ENCODE data around the gene PRICKLE3.
"Not testable (repeated sequence)": the region's sequence is repeated elsewhere in the genome, so short reads cannot be mapped to it uniquely, and the experiment has no call there.

The PRICKLE3 gene

GRCh38 chrX:49155900-49156837 lies 30.0 kb downstream of the PRICKLE3 start:
- no peak for DNase-seq

- no peak for DNase-seq
These were observed 30.8 kb downstream of the PRICKLE3 start for GRCh38 chrX:49155243-49155899.

GRCh38 chrX:49153467-49153866 lies 32.7 kb downstream of the PRICKLE3 start:
- DNase-seq: no peak

GRCh38 chrX:49149291-49149690 lies 36.9 kb downstream of the PRICKLE3 start:
- not testable (repeated sequence) for DNase-seq

- DNase-seq: not testable (repeated sequence)
These were observed 37.6 kb downstream of the PRICKLE3 start for GRCh38 chrX:49148390-49149100.

- no peak for DNase-seq
These were observed 38.2 kb downstream of the PRICKLE3 start for GRCh38 chrX:49147936-49148335.

GRCh38 chrX:49147282-49147681 lies 38.9 kb downstream of the PRICKLE3 start:
- DNase-seq: no peak

- DNase-seq: not testable (repeated sequence)
These were observed 43.0 kb downstream of the PRICKLE3 start for GRCh38 chrX:49143154-49143553.

- DNase-seq: not testable (repeated sequence)
These were observed 43.9 kb downstream of the PRICKLE3 start for GRCh38 chrX:49142264-49142663.

GRCh38 chrX:49139713-49140112 lies 46.5 kb downstream of the PRICKLE3 start:
- DNase-seq: no peak

GRCh38 chrX:49137492-49137891 lies 48.7 kb downstream of the PRICKLE3 start:
- DNase-seq: no peak

GRCh38 chrX:49133759-49134158 lies 52.4 kb downstream of the PRICKLE3 start:
- no peak for DNase-seq

- not testable (repeated sequence) for DNase-seq
These were observed 53.9 kb downstream of the PRICKLE3 start for GRCh38 chrX:49132275-49132674.

GRCh38 chrX:49129427-49129826 lies 56.7 kb downstream of the PRICKLE3 start:
- no peak for DNase-seq

GRCh38 chrX:49127742-49128258 lies 58.4 kb downstream of the PRICKLE3 start:
- not testable (repeated sequence) for DNase-seq

All from SIG-M5 (cell line).